BE2C (cell line): Measurements from ENCODE around the gene ABHD17A.

Experiments used
- DNase-seq: peaks from one replicate; pipeline ENCODE4 v3.0.0-alpha.2; 2020
- H3K27me3 ChIP-seq: fragments of 250-450 bp; sonication (Bioruptor Pico); 2 replicates; pipeline ENCODE4 v1.5.1; 2020; ENCODE audit warnings: mild to moderate bottlenecking
- H3K36me3 ChIP-seq: fragments of 250-450 bp; sonication (Bioruptor Pico); 2 replicates; pipeline ENCODE4 v1.5.1; 2020; ENCODE audit warnings: mild to moderate bottlenecking
- H3K4me1 ChIP-seq: fragments of 250-450 bp; sonication (Bioruptor Pico); 2 replicates; pipeline ENCODE4 v1.5.1; 2020
- H3K4me3 ChIP-seq: 2 replicates; pipeline ENCODE4 v1.5.1; 2011; ENCODE audit warnings: low read depth, low read length
- H3K9me3 ChIP-seq: fragments of 250-450 bp; sonication (Bioruptor Pico); 2 replicates; pipeline ENCODE4 v1.5.1; 2020
- TF ChIP-seq, protein P1 (sequence below): IDR thresholded peaks from 2 replicates; pipeline ENCODE4 v1.5.1; 2012; ENCODE audit warnings: mild to moderate bottlenecking, low read depth, low read length

ABHD17A gene

GRCh38 chr19:1863638-1864479, 21.4 kb downstream of the ABHD17A start:
- peaks cover 19% of the 10 kb centered on the region for H3K4me1 ChIP-seq
- no peaks in the 10 kb centered on the region for H3K27me3 ChIP-seq
- TF ChIP-seq, protein P1, sequence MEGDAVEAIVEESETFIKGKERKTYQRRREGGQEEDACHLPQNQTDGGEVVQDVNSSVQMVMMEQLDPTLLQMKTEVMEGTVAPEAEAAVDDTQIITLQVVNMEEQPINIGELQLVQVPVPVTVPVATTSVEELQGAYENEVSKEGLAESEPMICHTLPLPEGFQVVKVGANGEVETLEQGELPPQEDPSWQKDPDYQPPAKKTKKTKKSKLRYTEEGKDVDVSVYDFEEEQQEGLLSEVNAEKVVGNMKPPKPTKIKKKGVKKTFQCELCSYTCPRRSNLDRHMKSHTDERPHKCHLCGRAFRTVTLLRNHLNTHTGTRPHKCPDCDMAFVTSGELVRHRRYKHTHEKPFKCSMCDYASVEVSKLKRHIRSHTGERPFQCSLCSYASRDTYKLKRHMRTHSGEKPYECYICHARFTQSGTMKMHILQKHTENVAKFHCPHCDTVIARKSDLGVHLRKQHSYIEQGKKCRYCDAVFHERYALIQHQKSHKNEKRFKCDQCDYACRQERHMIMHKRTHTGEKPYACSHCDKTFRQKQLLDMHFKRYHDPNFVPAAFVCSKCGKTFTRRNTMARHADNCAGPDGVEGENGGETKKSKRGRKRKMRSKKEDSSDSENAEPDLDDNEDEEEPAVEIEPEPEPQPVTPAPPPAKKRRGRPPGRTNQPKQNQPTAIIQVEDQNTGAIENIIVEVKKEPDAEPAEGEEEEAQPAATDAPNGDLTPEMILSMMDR: no peak
- peak; percentile 97 for DNase-seq
- no peaks in the 10 kb centered on the region; the same call in 1 of the 2 replicates for H3K9me3 ChIP-seq
- peak overlapping the region; percentile 74 for H3K4me3 ChIP-seq
- peaks cover 4% of the 10 kb centered on the region for H3K36me3 ChIP-seq

DNA sequence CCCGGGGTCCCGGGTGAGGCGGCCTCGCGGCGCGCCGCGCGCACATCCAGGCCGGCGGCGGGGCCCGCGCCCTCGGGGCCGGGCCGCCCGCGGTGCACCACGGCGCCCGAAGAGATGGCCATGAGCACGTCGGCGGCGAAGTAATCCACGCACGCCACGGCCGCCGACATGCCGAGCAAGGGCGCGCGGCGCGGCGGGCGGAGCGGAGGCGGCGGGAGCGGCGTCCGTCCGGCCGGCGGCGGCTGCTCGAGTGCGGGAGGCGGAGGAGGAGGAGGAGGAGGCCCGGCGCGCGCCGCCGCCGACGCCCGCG, 22.0 kb downstream of the ABHD17A start, which contains the start of gene KLF16:
KLF16 (minus strand) TSS at position 252 of the 310 bp plus-strand sequence; CDS start at position 170, 82 bp downstream.
- H3K36me3 ChIP-seq: peaks cover 4% of the 10 kb centered on the region
- H3K4me3 ChIP-seq: peak within 1 kb of the TSS; percentile 83
- H3K27me3 ChIP-seq: no peaks in the 10 kb centered on the region
- peaks cover 19% of the 10 kb centered on the region for H3K4me1 ChIP-seq
- TF ChIP-seq, protein P1: no peak
- no peaks in the 10 kb centered on the region; the same call in 1 of the 2 replicates for H3K9me3 ChIP-seq
- DNase-seq: no peak

- Histone ChIP-seq H3K27me3 (no peaks in the 10 kb centered on the region), H3K4me1 (peaks cover 22% of the 10 kb centered on the region), H3K4me3 (peak overlapping the region; percentile 83), H3K36me3 (peaks cover 4% of the 10 kb centered on the region), H3K9me3 (no peaks in the 10 kb centered on the region; the same call in 1 of the 2 replicates)
- TF ChIP-seq, protein P1: no peak
- peak; percentile 69 for DNase-seq
These were observed 22.6 kb downstream of the ABHD17A start for GRCh38 chr19:1862424-1863327.

- H3K4me1 ChIP-seq: peaks cover 22% of the 10 kb centered on the region
- H3K27me3 ChIP-seq: no peaks in the 10 kb centered on the region
- no peaks in the 10 kb centered on the region; the same call in 1 of the 2 replicates for H3K9me3 ChIP-seq
- H3K36me3 ChIP-seq: peaks cover 4% of the 10 kb centered on the region
- TF ChIP-seq, protein P1: no peak
- H3K4me3 ChIP-seq: peak overlapping the region; percentile 83
- DNase-seq: no peak
These were observed 23.2 kb downstream of the ABHD17A start for GRCh38 chr19:1862068-1862423.

GRCh38 chr19:1861599-1862031, 23.7 kb downstream of the ABHD17A start:
- H3K4me1 ChIP-seq: peaks cover 22% of the 10 kb centered on the region
- TF ChIP-seq, protein P1: no peak
- H3K4me3 ChIP-seq: peak overlapping the region; percentile 83
- H3K9me3 ChIP-seq: no peaks in the 10 kb centered on the region; the same call in 1 of the 2 replicates
- H3K27me3 ChIP-seq: no peaks in the 10 kb centered on the region
- no peak for DNase-seq
- peaks cover 4% of the 10 kb centered on the region for H3K36me3 ChIP-seq
